ENCODE results near the gene KMT2B. TPM values are rescaled to one million over a fixed set of nuclear protein-coding genes. Genes with fewer than 3 reads are reported as not detected.
A peak's percentile ranks its signal among the peaks of the same experiment; 100 is the strongest.

The KMT2B gene
- total RNA-seq, 2 donors from 2014 or later: 32.3 to 89.5 TPM

- 54% methylated on average over 12 of the region's 13 CpGs for WGBS
- Histone ChIP-seq H3K27ac (no peak overlapping the region), H3K9me3 (no peaks in the 10 kb centered on the region), H3K4me1 (replicated peaks) (no peaks in the 10 kb centered on the region), H3K4me3 (peak overlapping the region; percentile 68 to 84), H3K27me3 (replicated peaks; ENCODE audit: insufficient read depth) (no peaks in the 10 kb centered on the region), H3K36me3 (no peaks in the 10 kb centered on the region)
- no peak for TF ChIP-seq CTCF (IDR thresholded peaks at IDR 0.05)
- TF ChIP-seq POLR2AphosphoS5 (IDR thresholded peaks at IDR 0.05): no peak
- no peak for TF ChIP-seq POLR2A (IDR thresholded peaks at IDR 0.05)
- no peak for DNase-seq (ENCODE audit: low spot score)
- intact Hi-C loops (cut with DNase I): no loop called here
These were observed 58.4 kb downstream of the KMT2B start for GRCh38 chr19:35776102-35776788.

GRCh38 chr19:35777086-35777841, 59.5 kb downstream of the KMT2B start:
- H3K36me3 ChIP-seq: no peaks in the 10 kb centered on the region
- no peak for DNase-seq (ENCODE audit: low spot score)
- no peaks in the 10 kb centered on the region for H3K4me1 ChIP-seq (replicated peaks)
- no peaks in the 10 kb centered on the region for H3K27me3 ChIP-seq (replicated peaks; ENCODE audit: insufficient read depth)
- intact Hi-C loops (cut with DNase I): no loop called here
- no peak overlapping the region for H3K4me3 ChIP-seq
- WGBS: 39% methylated on average over 19 of the region's 19 CpGs
- no peaks in the 10 kb centered on the region for H3K9me3 ChIP-seq
- H3K27ac ChIP-seq: no peak overlapping the region
- TF ChIP-seq POLR2A (IDR thresholded peaks at IDR 0.05) (no peak), POLR2AphosphoS5 (IDR thresholded peaks at IDR 0.05) (no peak), CTCF (IDR thresholded peaks at IDR 0.05) (no peak)

GRCh38 chr19:35777961-35778360, 60.2 kb downstream of the KMT2B start:
- 70% methylated on average over 7 of the region's 7 CpGs for WGBS
- DNase-seq (ENCODE audit: low spot score): no peak
- Histone ChIP-seq H3K27ac (no peak overlapping the region), H3K9me3 (no peaks in the 10 kb centered on the region), H3K36me3 (no peaks in the 10 kb centered on the region), H3K4me3 (no peak overlapping the region), H3K27me3 (replicated peaks; ENCODE audit: insufficient read depth) (no peaks in the 10 kb centered on the region), H3K4me1 (replicated peaks) (no peaks in the 10 kb centered on the region)
- intact Hi-C loops (cut with DNase I): no loop called here
- TF ChIP-seq POLR2AphosphoS5 (IDR thresholded peaks at IDR 0.05) (no peak), POLR2A (IDR thresholded peaks at IDR 0.05) (no peak), CTCF (IDR thresholded peaks at IDR 0.05) (no peak)

DNA sequence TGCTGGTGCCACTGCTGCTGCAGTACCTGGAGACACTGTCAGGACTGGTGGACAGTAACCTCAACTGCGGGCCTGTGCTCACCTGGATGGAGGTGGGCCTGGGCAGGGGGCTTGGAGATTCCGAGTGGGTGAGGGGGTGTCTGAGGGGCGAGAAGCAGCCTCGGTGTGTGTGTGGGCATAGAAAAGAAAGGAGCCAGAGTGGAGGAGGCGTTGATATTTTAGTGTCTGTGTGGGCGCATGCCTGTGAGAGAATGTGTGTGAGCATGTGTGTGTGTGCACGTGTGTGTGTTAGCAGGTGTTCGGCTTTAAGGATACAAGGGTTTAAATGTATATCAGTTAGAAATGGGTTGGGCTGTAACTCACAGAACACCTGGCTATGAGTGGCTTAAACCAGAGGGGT, 61.2 kb downstream of the KMT2B start:
- no peaks in the 10 kb centered on the region for H3K9me3 ChIP-seq
- no peak for DNase-seq (ENCODE audit: low spot score)
- H3K4me3 ChIP-seq: no peak overlapping the region
- no peak for TF ChIP-seq CTCF (IDR thresholded peaks at IDR 0.05)
- TF ChIP-seq POLR2A (IDR thresholded peaks at IDR 0.05): no peak
- no peak for TF ChIP-seq POLR2AphosphoS5 (IDR thresholded peaks at IDR 0.05)
- H3K4me1 ChIP-seq (replicated peaks): no peaks in the 10 kb centered on the region
- no peaks in the 10 kb centered on the region for H3K36me3 ChIP-seq
- no peak overlapping the region for H3K27ac ChIP-seq
- WGBS: 94% methylated on average over 8 of the region's 8 CpGs
- intact Hi-C loops (cut with DNase I): no loop called here
- H3K27me3 ChIP-seq (replicated peaks; ENCODE audit: insufficient read depth): no peaks in the 10 kb centered on the region

GRCh38 chr19:35780058-35780457, 62.3 kb downstream of the KMT2B start:
- WGBS: 91% methylated on average over 16 of the region's 16 CpGs
- H3K36me3 ChIP-seq: no peaks in the 10 kb centered on the region
- intact Hi-C loops (cut with DNase I): no loop called here

More at GRCh38 chr19:35780058-35780457, 62.3 kb downstream of the KMT2B start:
- Histone ChIP-seq H3K4me1 (replicated peaks) (no peaks in the 10 kb centered on the region), H3K4me3 (no peak overlapping the region), H3K27ac (no peak overlapping the region), H3K27me3 (replicated peaks; ENCODE audit: insufficient read depth) (no peaks in the 10 kb centered on the region), H3K9me3 (no peaks in the 10 kb centered on the region)
- TF ChIP-seq CTCF (IDR thresholded peaks at IDR 0.05) (no peak), POLR2AphosphoS5 (IDR thresholded peaks at IDR 0.05) (no peak)
- DNase-seq (ENCODE audit: low spot score): no peak
